ENCODE results near the gene GYG2. TPM values are rescaled to one million over a fixed set of nuclear protein-coding genes. Genes with fewer than 3 reads are reported as not detected.
"Not testable (repeated sequence)": the region's sequence is repeated elsewhere in the genome, so short reads cannot be mapped to it uniquely, and the experiment has no call there.

The GYG2 gene
- total and polyA plus RNA-seq, 2 of the 8 experiments (the other 6 are each of a cell fraction or from before 2014, with no cell fraction given) = 52.8 to 65.3 TPM

DNA sequence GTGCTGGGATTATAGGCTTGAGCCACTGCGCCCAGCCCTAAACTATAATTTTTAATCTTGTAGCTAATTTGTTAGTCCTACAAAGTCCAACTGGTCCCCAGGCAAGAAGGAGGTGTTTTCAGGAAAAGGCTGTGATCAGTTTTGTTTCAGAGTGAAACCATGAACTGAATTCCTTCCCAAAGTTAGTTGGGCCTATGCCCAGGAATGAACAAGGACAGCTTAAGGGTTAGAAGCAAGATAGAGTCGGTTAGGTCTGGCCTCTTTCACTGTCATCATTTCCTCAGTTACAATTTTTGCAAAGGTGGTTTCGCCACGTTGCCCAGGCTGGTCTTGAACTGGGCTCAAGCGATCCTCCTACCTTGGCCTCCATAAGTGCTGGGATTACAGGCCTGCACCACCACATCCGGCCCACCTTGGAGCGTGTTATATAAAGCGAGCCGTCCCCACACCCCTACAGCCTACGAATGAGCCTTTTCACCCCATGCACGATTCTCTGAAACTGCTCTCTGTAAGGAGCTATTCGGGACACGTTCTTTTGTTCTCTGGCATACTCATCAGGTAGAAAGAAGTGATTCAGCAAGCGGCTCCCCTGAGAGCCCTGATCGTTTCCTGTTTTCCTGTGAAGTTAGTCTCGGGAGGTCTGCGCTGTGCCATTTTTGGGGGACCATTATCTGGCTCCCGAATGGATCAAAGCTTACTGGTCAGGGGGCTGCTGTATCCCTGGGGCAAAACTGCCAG is 24.5 kb upstream of the GYG2 start:
- FAIRE-seq = peak; percentile 52
- not testable (repeated sequence) for H4K91ac ChIP-seq (replicated peaks; ENCODE audit: insufficient read length, low read length); H2AFZ ChIP-seq (ENCODE audit: low read length)

More for the DNA sequence above, 24.5 kb upstream of the GYG2 start:
- H3K23ac ChIP-seq (ENCODE audit: insufficient read length); H3K23me2 ChIP-seq (ENCODE audit: low read depth, low read length); CTCF ChIA-PET (ENCODE audit: partially characterized antibody); H2AK5ac ChIP-seq (ENCODE audit: low read depth, low read length); H2BK20ac ChIP-seq (ENCODE audit: low read length); H3K4ac ChIP-seq (replicated peaks; ENCODE audit: insufficient read length, low read depth, low read length); H3K18ac ChIP-seq (ENCODE audit: extremely low read depth, low read length); H3K27me3 ChIP-seq (replicated peaks in 1 of 4; ENCODE audit: control insufficient read depth in 3 of 4, extremely low read depth in 1 of 4, insufficient read depth in 3 of 4, low read length in 3 of 4); H3K79me1 ChIP-seq (ENCODE audit: low read depth, low read length); H3K9me3 ChIP-seq (ENCODE audit: insufficient read depth in 2 of 2, low read depth in 1 of 2, low read length in 1 of 2); H3K79me2 ChIP-seq (ENCODE audit: control insufficient read depth in 1 of 2, insufficient read depth in 2 of 2, low read length in 2 of 2); H2BK120ac ChIP-seq (replicated peaks; ENCODE audit: low read depth, low read length); DNase-seq (ENCODE audit: low read depth in 1 of 2, low spot score in 2 of 2); H2BK15ac ChIP-seq (ENCODE audit: low read length); H3K36me3 ChIP-seq (ENCODE audit: control insufficient read depth in 2 of 4, insufficient read depth in 4 of 4, low read length in 3 of 4); H3K56ac ChIP-seq (replicated peaks; ENCODE audit: insufficient read length, low read depth, low read length); H3K4me3 ChIP-seq (ENCODE audit: extremely low read depth in 1 of 4, insufficient read depth in 2 of 4, low read depth in 3 of 4, low read length in 4 of 4); H3K14ac ChIP-seq (ENCODE audit: insufficient read length); H4K20me1 ChIP-seq (replicated peaks in 1 of 2; ENCODE audit: control insufficient read depth in 1 of 2, insufficient read depth in 2 of 2, low read length in 2 of 2): not testable (repeated sequence)
- 39% methylated on average over 12 of the region's 18 CpGs; no CpG with 5 or more reads in 1 of the 2 experiments for WGBS, 2 experiments (ENCODE audit: extremely low coverage in 1 of 2, insufficient coverage in 1 of 2, insufficient read length in 1 of 2, insufficient replicate concordance in 2 of 2, low coverage in 1 of 2, low lambda C conversion rate in 2 of 2, missing lambda C conversion rate in 1 of 2)
- POLR2A ChIA-PET (ENCODE audit: partially characterized antibody) = interaction anchor here (1.5 kb wide), 1 partner anchor 26 kb away, joined by 3 read pairs; no protein-coding TSS in a partner anchor
- H3K27ac ChIP-seq (ENCODE audit: low read depth, low read length) = peak overlapping the region; percentile 83
- H3K4me2 ChIP-seq (ENCODE audit: insufficient read depth in 1 of 2, low read depth in 2 of 2, low read length in 2 of 2) = peak overlapping the region in 1 of 2 experiments; percentile 24; a peak in 2 of 4 replicates
- peak overlapping the region; percentile 72 for H4K5ac ChIP-seq (ENCODE audit: insufficient read length, low read depth, low read length)
- peak overlapping the region in 1 of 4 experiments; percentile 47; a peak in 1 of 7 replicates for H3K9ac ChIP-seq (replicated peaks in 1 of 4; ENCODE audit: extremely low read depth in 1 of 4, low read depth in 3 of 4, low read length in 3 of 4)
- peak overlapping the region; percentile 87; the same call in 1 of the 2 replicates for H2BK5ac ChIP-seq (ENCODE audit: low read depth, low read length)
- peak overlapping the region; percentile 51; the same call in 1 of the 2 replicates for H4K8ac ChIP-seq (ENCODE audit: extremely low read depth, insufficient read depth, low read length)
- H3K4me1 ChIP-seq (replicated peaks in 1 of 4; ENCODE audit: control insufficient read depth in 3 of 4, insufficient read depth in 4 of 4, low read length in 3 of 4) = peaks cover 0 to 12% (median 6%) of the 10 kb centered on the region in 4 experiments; a peak in 4 of 7 replicates
- peak overlapping the region; percentile 17; the same call in 1 of the 2 replicates for H2BK12ac ChIP-seq (ENCODE audit: low read depth, low read length)
